ENCODE data around the gene OR10P1. TPM values are rescaled to one million over a fixed set of nuclear protein-coding genes. Genes with fewer than 3 reads are reported as not detected.

Gene OR10P1
- total and polyA plus RNA-seq, 7 donors = not detected

GRCh38 chr12:55614764-55615163, 21.9 kb upstream of the OR10P1 start:
- 87 to 100% (median 99%) methylated on average over 1 of the region's 1 CpG for WGBS, 3 donors
- no peak for TF ChIP-seq CTCF (IDR thresholded peaks at IDR 0.05)
- ATAC-seq = no peak
- H3K9me3 ChIP-seq = peaks cover 24% of the 10 kb centered on the region
- no peak overlapping the region for H3K4me3 ChIP-seq
- no peaks in the 10 kb centered on the region for H3K4me1 ChIP-seq
- no peaks in the 10 kb centered on the region for H3K36me3 ChIP-seq (ENCODE audit: insufficient read depth in 1 of 2, low read depth in 1 of 2)
- intact Hi-C loops (cut with DNase I) = loop anchor here in 1 of 2 donors (5.0 kb wide), 1 partner anchor 422 kb away; no protein-coding TSS in a partner anchor
- no peak for DNase-seq
- H3K27me3 ChIP-seq (ENCODE audit: insufficient read depth in 3 of 3, low read length in 2 of 3) = peaks cover 0 to 2% (median 0%) of the 10 kb centered on the region in 3 donors
- no peak overlapping the region for H3K27ac ChIP-seq

DNA sequence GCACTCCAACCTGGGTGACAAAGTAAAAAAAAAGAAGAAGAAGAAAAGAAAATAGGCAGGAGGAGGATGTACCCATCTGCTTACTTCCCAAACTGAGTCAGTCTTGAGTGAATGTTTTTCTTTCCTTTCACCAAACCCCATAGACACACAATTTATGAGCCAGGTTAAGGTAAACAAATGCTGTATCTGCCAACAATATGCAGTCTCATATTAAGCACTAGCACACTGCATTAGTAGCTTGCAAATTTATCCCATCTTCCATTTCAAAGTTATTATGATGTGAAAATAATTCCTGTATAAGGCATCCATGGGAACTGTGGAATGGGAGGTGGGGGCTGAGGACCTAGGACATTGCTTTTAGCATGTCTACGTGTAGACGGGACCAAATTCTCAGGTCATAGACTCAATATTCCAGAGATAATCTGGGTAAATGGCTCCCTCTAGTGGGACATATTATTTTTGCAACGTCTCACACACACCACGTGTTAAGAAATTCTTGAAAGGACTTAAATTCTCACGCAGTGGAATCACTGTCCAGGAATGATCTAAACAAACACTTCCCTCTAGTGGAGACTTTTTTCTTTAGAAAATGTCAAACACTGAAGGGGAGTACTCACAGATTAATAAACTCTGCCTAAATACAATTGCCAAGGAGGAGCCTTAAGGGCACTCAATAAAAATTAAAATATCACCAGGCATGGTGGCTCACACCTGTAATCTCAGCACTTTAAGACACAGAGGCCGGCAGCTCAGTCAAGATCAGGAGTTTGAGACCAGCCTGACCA, 17.1 kb upstream of the OR10P1 start:
- DNase-seq (no peak), ATAC-seq (peak; percentile 82 to 92 (median 86))
- 5 to 14% (median 5%) methylated on average over 6 of the region's 6 CpGs for WGBS, 3 donors
- peaks cover 0 to 2% (median 2%) of the 10 kb centered on the region in 3 donors for H3K27me3 ChIP-seq (ENCODE audit: insufficient read depth in 3 of 3, low read length in 2 of 3)
- no peak overlapping the region for H3K27ac ChIP-seq
- H3K4me1 ChIP-seq = no peaks in the 10 kb centered on the region
- H3K9me3 ChIP-seq = peaks cover 22% of the 10 kb centered on the region
- peak; percentile 66 for TF ChIP-seq CTCF (IDR thresholded peaks at IDR 0.05)
- no peak overlapping the region for H3K4me3 ChIP-seq
- H3K36me3 ChIP-seq (ENCODE audit: insufficient read depth in 1 of 2, low read depth in 1 of 2) = no peaks in the 10 kb centered on the region
- intact Hi-C loops (cut with DNase I) = loop anchor here (2.0 to 5.0 kb wide), 2 partner anchors 427 to 429 kb away; no protein-coding TSS in a partner anchor

DNA sequence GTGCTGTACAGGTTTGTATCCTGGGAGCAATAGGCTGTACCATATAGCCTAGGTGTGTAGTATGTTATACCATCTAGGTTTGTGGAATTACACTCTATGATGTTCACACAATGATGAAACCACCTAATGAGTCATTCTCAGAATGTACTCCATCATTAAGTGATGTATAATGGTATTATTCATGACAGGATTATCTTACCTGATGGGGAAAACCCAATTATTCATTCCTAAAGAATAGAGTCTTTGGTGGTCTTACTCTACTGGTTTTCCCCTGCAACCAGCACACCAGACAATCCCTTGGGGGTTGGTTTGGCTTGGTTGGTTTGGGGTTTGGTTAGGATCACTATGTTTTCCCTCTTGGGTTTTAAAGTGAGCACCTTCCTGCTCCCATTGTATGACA, 12.6 kb upstream of the OR10P1 start:
- no peak for TF ChIP-seq CTCF (IDR thresholded peaks at IDR 0.05)
- no peak overlapping the region for H3K4me3 ChIP-seq
- no peaks in the 10 kb centered on the region for H3K4me1 ChIP-seq
- H3K36me3 ChIP-seq (ENCODE audit: insufficient read depth in 1 of 2, low read depth in 1 of 2) = no peaks in the 10 kb centered on the region
- H3K27ac ChIP-seq = no peak overlapping the region
- peaks cover 0 to 2% (median 0%) of the 10 kb centered on the region in 3 donors for H3K27me3 ChIP-seq (ENCODE audit: insufficient read depth in 3 of 3, low read length in 2 of 3)
- DNase-seq = no peak
- ATAC-seq = no peak
- intact Hi-C loops (cut with DNase I) = no loop called here
- H3K9me3 ChIP-seq = no peaks in the 10 kb centered on the region

- no peak for ATAC-seq
Observed at GRCh38 chr12:55626154-55626553, 10.5 kb upstream of the OR10P1 start.

More at GRCh38 chr12:55626154-55626553, 10.5 kb upstream of the OR10P1 start:
- no peak overlapping the region for H3K27ac ChIP-seq
- no peak for DNase-seq
- intact Hi-C loops (cut with DNase I) = no loop called here
- H3K4me3 ChIP-seq = no peak overlapping the region
- no peaks in the 10 kb centered on the region for H3K36me3 ChIP-seq (ENCODE audit: insufficient read depth in 1 of 2, low read depth in 1 of 2)
- no peak for TF ChIP-seq CTCF (IDR thresholded peaks at IDR 0.05)
- no peaks in the 10 kb centered on the region for H3K9me3 ChIP-seq
- WGBS, 3 donors = 77 to 86% (median 79%) methylated on average over 4 of the region's 4 CpGs
- no peaks in the 10 kb centered on the region for H3K4me1 ChIP-seq
- no peaks in the 10 kb centered on the region for H3K27me3 ChIP-seq (ENCODE audit: insufficient read depth in 3 of 3, low read length in 2 of 3)
